Measurements from ENCODE around the gene ABITRAM. TPM values are rescaled to one million over a fixed set of nuclear protein-coding genes. Genes with fewer than 3 reads are reported as not detected.

ABITRAM gene
- total and polyA plus RNA-seq, 2 of the 13 experiments (the other 11 are each of a cell fraction or from before 2014, with no cell fraction given) = 10.2 to 21.6 TPM

GRCh38 chr9:108903420-108904103, 30.6 kb upstream of the ABITRAM start:
- no peaks in the 10 kb centered on the region for H4K20me1 ChIP-seq (ENCODE audit: insufficient read depth, low read length)
- no peak for TF ChIP-seq MTERF4 (CRISPR knock-in tag; IDR thresholded peaks at IDR 0.05)
- FAIRE-seq = no peak
- peaks cover 32% of the 10 kb centered on the region for H3K4me1 ChIP-seq (ENCODE audit: insufficient read depth, low read length)
- ChIA-PET CTCF (ENCODE audit: low intra/inter-chr PET ratio, low total read pairs) (no interaction called here), POLR2A (interaction anchor here (0.6 kb wide), 1 partner anchor 32 kb away, joined by 3 read pairs; no protein-coding TSS in a partner anchor)
- ATAC-seq = no peak
- no peak for DNase-seq (ENCODE audit: low spot score)
- no TSS peak for BruUV-seq (replicated peaks)
- no peak overlapping the region for H2AFZ ChIP-seq (ENCODE audit: low read length)
- intact Hi-C loops (cut with micrococcal nuclease; ENCODE audit: unreplicated experiment) (no loop called here), in situ Hi-C loops (cut with HindIII; ENCODE audit: extremely low pct_ligation_motif_present, low pct_unique_long_range_greater_than_20kb) (no loop called here)
- 97% methylated on average over 2 of the region's 2 CpGs for WGBS (ENCODE audit: low lambda C conversion rate)
- no peak overlapping the region for H3K4me2 ChIP-seq (ENCODE audit: low read depth, low read length)
- no peaks in the 10 kb centered on the region for H3K79me2 ChIP-seq (ENCODE audit: insufficient read depth, low read length)
- H3K27ac ChIP-seq (ENCODE audit: extremely low read length, insufficient read depth, low read length) = no peak overlapping the region
- H3K27me3 ChIP-seq (ENCODE audit: control insufficient read depth in 1 of 2, insufficient read depth in 2 of 2, low read length in 2 of 2) = no peaks in the 10 kb centered on the region
- H3K4me3 ChIP-seq (replicated peaks in 1 of 3; ENCODE audit: insufficient read depth in 1 of 3, low read depth in 2 of 3, low read length in 3 of 3) = no peak overlapping the region
- no peaks in the 10 kb centered on the region for H3K9me3 ChIP-seq (ENCODE audit: low read length)
- peaks cover 19 to 87% of the 10 kb centered on the region in 2 experiments for H3K36me3 ChIP-seq (replicated peaks in 1 of 2; ENCODE audit: control insufficient read depth in 1 of 2, insufficient read depth in 2 of 2, low read length in 2 of 2)
- no peak overlapping the region for H3K9ac ChIP-seq (ENCODE audit: insufficient read depth, low read depth, low read length)

DNA sequence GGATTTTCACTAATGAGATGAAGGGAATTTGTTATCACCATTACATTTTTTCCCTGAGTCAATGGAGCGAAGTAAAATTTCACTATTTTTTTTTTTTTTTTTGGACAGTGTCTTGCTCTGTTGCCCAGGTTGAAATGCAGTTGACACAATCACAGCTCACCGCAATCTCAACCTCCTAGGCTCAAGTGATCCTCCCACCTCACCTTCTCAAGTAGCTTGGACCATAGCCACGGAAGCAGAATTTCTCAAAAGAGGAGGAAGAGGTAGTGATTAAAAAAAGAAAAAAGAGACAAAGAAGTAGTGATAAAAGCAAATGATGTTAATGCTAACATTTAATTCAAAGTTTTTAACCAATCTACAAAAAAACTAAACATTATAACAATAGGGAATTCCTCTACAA, 30.0 kb upstream of the ABITRAM start:
- no peaks in the 10 kb centered on the region for H3K9me3 ChIP-seq (ENCODE audit: low read length)
- no peak overlapping the region for H3K4me2 ChIP-seq (ENCODE audit: low read depth, low read length)
- in situ Hi-C loops (cut with HindIII; ENCODE audit: extremely low pct_ligation_motif_present, low pct_unique_long_range_greater_than_20kb) = no loop called here
- POLR2A ChIA-PET = no interaction called here
- no peak overlapping the region for H3K27ac ChIP-seq (ENCODE audit: extremely low read length, insufficient read depth, low read length)
- DNase-seq (ENCODE audit: low spot score) (no peak), FAIRE-seq (no peak), ATAC-seq (no peak)
- no peaks in the 10 kb centered on the region for H3K27me3 ChIP-seq (ENCODE audit: control insufficient read depth in 1 of 2, insufficient read depth in 2 of 2, low read length in 2 of 2)
- H3K79me2 ChIP-seq (ENCODE audit: insufficient read depth, low read length) = no peaks in the 10 kb centered on the region
- H3K4me1 ChIP-seq (ENCODE audit: insufficient read depth, low read length) = peaks cover 26% of the 10 kb centered on the region
- peaks cover 22 to 87% of the 10 kb centered on the region in 2 experiments for H3K36me3 ChIP-seq (replicated peaks in 1 of 2; ENCODE audit: control insufficient read depth in 1 of 2, insufficient read depth in 2 of 2, low read length in 2 of 2)
- H2AFZ ChIP-seq (ENCODE audit: low read length) = no peak overlapping the region
- intact Hi-C loops (cut with micrococcal nuclease; ENCODE audit: unreplicated experiment) = no loop called here
- CTCF ChIA-PET (ENCODE audit: low intra/inter-chr PET ratio, low total read pairs) = no interaction called here
- H3K4me3 ChIP-seq (replicated peaks in 1 of 3; ENCODE audit: insufficient read depth in 1 of 3, low read depth in 2 of 3, low read length in 3 of 3) = no peak overlapping the region
- no peak for TF ChIP-seq PCBP1 (IDR thresholded peaks at IDR 0.05; ENCODE audit: borderline replicate concordance, low read depth, low read length)
- TF ChIP-seq ZNF326 (CRISPR knock-in tag; IDR thresholded peaks at IDR 0.05; ENCODE audit: borderline replicate concordance) = no peak
- TF ChIP-seq FOSL2 (CRISPR knock-in tag; IDR thresholded peaks at IDR 0.05) = no peak
- no peak for TF ChIP-seq SRY (CRISPR knock-in tag; IDR thresholded peaks at IDR 0.05)
- TF ChIP-seq NFE2 (CRISPR knock-in tag; IDR thresholded peaks at IDR 0.05) = no peak
- WGBS (ENCODE audit: low lambda C conversion rate) = 98% methylated on average over 3 of the region's 3 CpGs
- no TSS peak for BruUV-seq (replicated peaks)
- no peaks in the 10 kb centered on the region for H4K20me1 ChIP-seq (ENCODE audit: insufficient read depth, low read length)
- no peak overlapping the region for H3K9ac ChIP-seq (ENCODE audit: insufficient read depth, low read depth, low read length)
